GM18951 (cell line): ENCODE measurements around the gene LRAT.
"Not testable (repeated sequence)": the region's sequence is repeated elsewhere in the genome, so short reads cannot be mapped to it uniquely, and the experiment has no call there.

ENCODE experiments used
- POLR2A ChIP-seq: IDR thresholded peaks from 4 replicates; pipeline ENCODE4 v1.6.1; 2011; ENCODE audit warnings: mild to moderate bottlenecking; ENCODE audit not compliant: insufficient read length, insufficient read depth; ENCODE audit errors: extremely low read depth
- in situ Hi-C: fragments of 300-500 bp; cut with MboI; formaldehyde crosslinking; loops from one replicate; pipeline ENCODE4 v1.12.0; 2022; ENCODE audit warnings: low sequenced_read_pairs, mixed read lengths, inconsistent platforms; ENCODE audit not compliant: unreplicated experiment

LRAT gene

DNA sequence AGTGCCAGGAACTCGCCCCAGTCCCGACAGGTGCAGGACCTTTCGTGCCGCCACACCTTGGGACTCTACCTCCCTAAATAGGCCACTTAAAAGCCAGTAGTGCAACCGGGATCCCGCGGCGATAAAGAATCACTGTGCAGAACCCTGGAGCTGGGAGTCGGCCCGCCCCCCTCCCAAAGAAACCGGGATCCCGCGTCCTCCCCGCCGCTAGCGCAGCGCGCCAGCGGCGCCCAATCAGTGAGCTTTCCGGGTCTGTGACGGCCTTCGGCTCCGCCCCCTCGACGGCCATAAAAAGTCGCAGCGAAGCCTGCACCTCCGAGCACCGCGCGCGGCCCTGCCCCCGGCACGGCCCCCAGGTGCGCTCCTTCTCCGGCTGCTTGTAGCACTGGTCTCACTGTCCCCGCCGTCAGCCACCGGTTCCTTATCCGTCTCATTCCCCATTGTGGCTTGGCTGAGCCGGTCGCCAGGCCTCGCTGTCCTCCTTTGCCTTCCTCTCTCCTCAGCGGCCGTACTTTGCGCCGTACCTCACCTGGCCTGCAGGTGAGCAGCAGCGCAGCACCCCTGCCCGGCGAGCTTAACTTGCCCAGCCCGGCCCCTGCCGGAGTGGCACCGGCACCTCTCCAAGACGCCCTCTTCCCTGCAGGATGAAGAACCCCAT, at the start of gene LRAT:
Gene LRAT, plus strand, starts transcription at position 318 of the 658 bp plus-strand sequence. Its CDS starts 327 bp downstream, at position 645.
- in situ Hi-C loops, result no loop called here
- no peak for TF ChIP-seq POLR2A

GRCh38 chr4:154707877-154708276, 35.9 kb upstream of the LRAT start:
- in situ Hi-C loops, result no loop called here
- no peak for TF ChIP-seq POLR2A

DNA sequence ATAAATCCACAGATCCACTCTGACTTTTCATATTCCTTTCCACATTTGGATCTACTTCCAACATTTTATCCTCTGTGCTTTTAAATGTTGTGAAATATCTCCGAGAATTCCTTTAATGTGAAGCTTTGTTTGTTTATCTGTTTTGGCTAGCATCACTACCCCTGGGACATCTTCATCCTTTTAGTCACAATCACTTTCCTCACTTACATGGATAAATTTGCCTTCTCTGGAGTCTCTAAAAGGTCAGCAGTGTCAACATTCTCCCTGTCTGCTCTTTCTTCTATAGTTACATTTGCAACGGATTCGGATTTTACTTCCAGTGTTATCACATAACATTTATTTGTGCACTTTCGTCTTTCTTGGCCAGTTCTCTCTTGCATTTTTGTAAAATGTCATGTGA, 34.2 kb upstream of the LRAT start:
- in situ Hi-C loops, result no loop called here
- TF ChIP-seq POLR2A, result no peak

DNA sequence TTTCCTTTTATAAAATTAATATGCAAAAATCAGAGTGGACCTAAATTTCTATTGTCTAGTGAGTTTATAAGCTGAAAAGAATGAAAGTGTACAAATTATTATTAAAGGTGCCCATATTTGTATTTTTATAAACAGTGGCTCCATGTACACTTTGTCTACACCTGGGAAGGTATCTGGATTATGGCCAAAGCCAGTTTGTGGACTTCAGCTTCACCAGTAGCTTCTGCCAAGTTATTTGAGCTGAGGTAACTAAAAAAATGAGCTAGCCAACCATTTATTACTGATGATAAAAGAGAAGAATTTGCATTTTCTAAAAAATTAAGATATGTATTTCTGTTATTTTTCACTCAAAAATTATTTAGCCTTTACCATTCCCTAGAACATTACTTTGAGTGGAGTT, 32.3 kb upstream of the LRAT start:
- in situ Hi-C loops, result no loop called here
- no peak for TF ChIP-seq POLR2A

DNA sequence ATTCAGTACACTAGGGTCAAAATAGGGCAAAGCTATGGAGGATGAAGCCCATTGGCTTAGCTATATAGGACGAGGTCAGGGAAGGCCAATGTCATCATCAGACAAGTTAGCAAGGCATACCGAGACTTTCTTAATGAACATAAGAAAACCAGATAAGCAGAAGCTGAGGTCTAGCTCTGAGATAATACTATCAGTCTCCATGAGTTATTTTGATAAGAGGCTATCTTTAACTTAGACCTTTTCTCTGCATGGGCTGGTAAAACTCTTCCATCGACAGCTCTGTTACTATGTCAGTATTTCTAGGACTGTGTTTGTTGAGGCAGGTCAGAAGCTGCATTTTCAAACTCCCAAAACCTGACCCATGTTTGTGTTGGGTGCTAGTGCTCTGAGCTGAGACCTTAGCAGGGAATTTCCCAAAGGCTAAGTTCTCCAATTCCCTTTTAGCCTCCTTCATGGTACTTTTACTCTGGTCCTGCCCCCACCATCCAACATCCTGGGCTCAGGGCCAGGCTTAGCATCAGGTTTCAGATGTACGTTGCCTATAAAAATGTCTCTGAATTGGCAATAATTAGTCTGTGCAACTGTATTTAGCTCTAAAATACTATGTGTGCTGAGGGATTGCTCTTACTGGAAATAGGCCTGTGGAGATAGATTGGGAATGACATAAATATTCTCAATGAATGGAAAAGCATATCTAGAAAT, 29.3 kb upstream of the LRAT start:
- in situ Hi-C loops, result no loop called here
- no peak for TF ChIP-seq POLR2A

GRCh38 chr4:154719087-154719486, 24.7 kb upstream of the LRAT start:
- no peak for TF ChIP-seq POLR2A
- in situ Hi-C loops, result no loop called here

DNA sequence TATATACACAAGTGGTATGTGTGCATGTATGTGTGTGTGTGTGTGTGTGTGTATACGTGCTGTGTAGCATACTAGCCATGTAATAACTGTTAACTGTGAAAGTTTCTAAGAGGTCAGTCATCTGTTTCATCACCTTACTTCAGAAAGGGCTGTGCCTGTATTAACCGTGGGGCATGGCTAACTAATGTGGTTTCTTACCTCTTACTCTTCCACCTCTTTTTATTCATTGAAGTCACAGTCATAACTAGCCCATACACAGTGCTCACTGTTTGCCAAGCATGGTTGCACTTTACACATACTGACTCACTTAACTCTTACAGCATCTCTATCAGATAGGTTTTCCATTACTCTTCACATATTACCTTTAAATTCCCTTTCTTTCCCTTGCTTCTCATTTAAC, 23.7 kb upstream of the LRAT start:
- no peak for TF ChIP-seq POLR2A
- in situ Hi-C loops, result no loop called here

DNA sequence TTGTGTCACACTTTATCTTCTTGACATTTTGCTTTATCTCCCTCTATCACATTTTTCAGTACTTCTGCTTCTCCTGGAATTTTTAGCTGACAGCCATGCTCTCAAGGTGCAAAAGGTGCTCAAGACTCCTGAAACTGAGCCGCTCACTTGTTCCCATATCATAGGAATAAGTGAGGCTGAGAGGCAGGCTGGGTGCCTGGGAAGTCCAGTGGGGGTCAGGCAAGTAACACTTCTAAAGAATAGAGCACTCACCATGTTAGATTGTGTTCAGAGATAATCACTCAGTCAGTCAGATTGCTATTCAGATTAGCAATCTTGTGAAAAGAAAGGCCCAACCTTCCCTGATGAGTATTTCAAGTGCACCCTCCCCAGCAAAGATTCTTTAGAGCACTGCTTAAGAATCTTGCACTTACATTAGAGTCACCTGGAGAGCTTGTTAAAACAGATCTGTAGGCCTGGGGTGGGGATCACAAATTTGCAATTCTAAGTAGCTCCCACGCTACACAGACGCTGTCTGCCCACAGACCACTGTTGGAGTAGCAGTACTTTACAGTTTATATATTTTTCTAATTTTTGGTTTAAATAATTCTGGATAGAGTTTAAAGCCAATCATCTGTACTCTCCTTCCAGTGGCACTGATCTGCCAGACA, 23.1 kb upstream of the LRAT start:
- in situ Hi-C loops, result no loop called here
- no peak for TF ChIP-seq POLR2A

DNA sequence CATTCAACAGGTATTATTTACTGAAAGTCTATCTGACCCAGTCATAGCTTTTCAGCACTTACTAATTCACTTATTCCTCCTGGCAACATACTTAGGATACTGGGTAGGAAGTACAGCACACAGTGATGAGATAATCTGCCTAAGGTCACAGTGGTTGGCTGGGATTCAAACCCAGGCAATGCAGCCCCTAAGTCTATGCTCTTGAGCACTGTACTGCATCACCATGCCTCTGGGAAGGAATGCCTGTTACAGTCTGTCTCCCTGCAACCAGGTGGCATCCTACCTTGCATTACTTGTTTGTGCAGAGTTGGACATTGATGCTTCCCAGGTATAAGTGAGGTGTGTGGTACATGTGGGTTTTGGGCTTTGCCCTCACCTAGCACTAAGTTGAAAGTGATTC, 21.5 kb upstream of the LRAT start:
- in situ Hi-C loops, result no loop called here

GRCh38 chr4:154723601-154724000, 20.2 kb upstream of the LRAT start:
- in situ Hi-C loops, result not testable (repeated sequence)

More for the DNA sequence above, 21.5 kb upstream of the LRAT start:
- TF ChIP-seq POLR2A, result no peak

- in situ Hi-C loops, result no loop called here
- no peak for TF ChIP-seq POLR2A
These were observed 16.3 kb upstream of the LRAT start for GRCh38 chr4:154727540-154727939.

GRCh38 chr4:154731756-154732155, 12.0 kb upstream of the LRAT start:
- no peak for TF ChIP-seq POLR2A
- in situ Hi-C loops, result no loop called here

- TF ChIP-seq POLR2A, result no peak
- in situ Hi-C loops, result no loop called here
These were observed 11.1 kb upstream of the LRAT start for GRCh38 chr4:154732669-154733068.

DNA sequence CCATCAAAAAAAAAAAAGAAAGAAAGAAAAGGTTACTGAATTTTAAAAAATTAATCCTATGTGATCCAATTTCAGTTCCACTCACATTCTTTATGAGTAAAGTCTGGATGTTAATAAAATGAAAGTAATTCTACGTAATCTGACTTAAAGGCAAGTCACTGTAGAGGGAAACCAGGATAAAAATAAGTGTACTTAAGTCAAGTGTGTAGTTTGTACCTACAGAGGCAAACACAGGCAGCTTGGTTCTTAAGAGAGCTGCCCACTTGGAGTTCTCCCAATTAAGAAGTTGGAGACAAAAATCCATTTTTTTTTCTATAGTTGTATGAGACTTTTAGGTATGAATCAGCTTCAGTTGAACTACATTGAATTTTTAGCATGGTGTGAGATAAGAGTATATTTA, 7.0 kb upstream of the LRAT start:
- in situ Hi-C loops, result no loop called here
- TF ChIP-seq POLR2A, result no peak
